ENCODE results near the gene PSRC1.
"Not testable (repeated sequence)": the region's sequence is repeated elsewhere in the genome, so short reads cannot be mapped to it uniquely, and the experiment has no call there.

PSRC1 gene

GRCh38 chr1:109296782-109297181, 13.8 kb upstream of the PSRC1 start:
- Histone ChIP-seq H3K4me3 (no peak overlapping the region), H3K27ac (no peak overlapping the region), H3K9ac (no peak overlapping the region), H4K20me1 (no peaks in the 10 kb centered on the region), H3K27me3 (no peaks in the 10 kb centered on the region), H3K9me3 (no peaks in the 10 kb centered on the region), H3K4me1 (peaks cover 10% of the 10 kb centered on the region), H3K4me2 (no peak overlapping the region), H3K36me3 (no peaks in the 10 kb centered on the region)
- TF ChIP-seq Cebpa-rat (IDR thresholded peaks at IDR 0.05), result no peak

GRCh38 chr1:109295712-109296415, 12.9 kb upstream of the PSRC1 start:
- Histone ChIP-seq H3K4me1 (peaks cover 10% of the 10 kb centered on the region), H3K27me3 (no peaks in the 10 kb centered on the region), H3K9ac (no peak overlapping the region), H4K20me1 (no peaks in the 10 kb centered on the region), H3K36me3 (no peaks in the 10 kb centered on the region), H3K27ac (no peak overlapping the region), H3K4me2 (no peak overlapping the region), H3K4me3 (no peak overlapping the region), H3K9me3 (no peaks in the 10 kb centered on the region)
- TF ChIP-seq Cebpa-rat (IDR thresholded peaks at IDR 0.05), result no peak

- H3K9ac ChIP-seq, result no peak overlapping the region
- no peaks in the 10 kb centered on the region for H3K27me3 ChIP-seq
- H3K36me3 ChIP-seq, result no peaks in the 10 kb centered on the region
- H3K9me3 ChIP-seq, result no peaks in the 10 kb centered on the region
- no peak overlapping the region for H3K4me3 ChIP-seq
- H3K4me2 ChIP-seq, result peak overlapping the region; percentile 46
- no peaks in the 10 kb centered on the region for H4K20me1 ChIP-seq
- H3K27ac ChIP-seq, result no peak overlapping the region
- TF ChIP-seq Cebpa-rat (IDR thresholded peaks at IDR 0.05), result no peak
- peaks cover 10% of the 10 kb centered on the region for H3K4me1 ChIP-seq
Observed at GRCh38 chr1:109294481-109294880, 11.5 kb upstream of the PSRC1 start.

GRCh38 chr1:109293026-109293425, 10.1 kb upstream of the PSRC1 start:
- Histone ChIP-seq H3K36me3 (no peaks in the 10 kb centered on the region), H4K20me1 (no peaks in the 10 kb centered on the region), H3K9me3 (no peaks in the 10 kb centered on the region), H3K9ac (no peak overlapping the region), H3K27ac (no peak overlapping the region), H3K4me2 (no peak overlapping the region), H3K4me1 (peaks cover 10% of the 10 kb centered on the region), H3K27me3 (no peaks in the 10 kb centered on the region), H3K4me3 (no peak overlapping the region)
- TF ChIP-seq Cebpa-rat (IDR thresholded peaks at IDR 0.05), result no peak

GRCh38 chr1:109292364-109292763, 9.4 kb upstream of the PSRC1 start:
- Histone ChIP-seq H3K27me3 (no peaks in the 10 kb centered on the region), H4K20me1 (no peaks in the 10 kb centered on the region), H3K9ac (no peak overlapping the region), H3K4me1 (peaks cover 10% of the 10 kb centered on the region), H3K4me3 (no peak overlapping the region), H3K36me3 (no peaks in the 10 kb centered on the region), H3K4me2 (no peak overlapping the region), H3K9me3 (no peaks in the 10 kb centered on the region), H3K27ac (no peak overlapping the region)
- TF ChIP-seq Cebpa-rat (IDR thresholded peaks at IDR 0.05), result no peak

GRCh38 chr1:109290998-109291397, 8.1 kb upstream of the PSRC1 start:
- Histone ChIP-seq H3K9ac (no peak overlapping the region), H3K27ac (no peak overlapping the region), H3K4me3 (no peak overlapping the region), H3K4me1 (peaks cover 10% of the 10 kb centered on the region), H3K9me3 (no peaks in the 10 kb centered on the region), H4K20me1 (no peaks in the 10 kb centered on the region), H3K4me2 (no peak overlapping the region), H3K27me3 (no peaks in the 10 kb centered on the region), H3K36me3 (no peaks in the 10 kb centered on the region)
- no peak for TF ChIP-seq Cebpa-rat (IDR thresholded peaks at IDR 0.05)

- Histone ChIP-seq H3K4me2 (no peak overlapping the region), H3K36me3 (no peaks in the 10 kb centered on the region), H3K4me3 (no peak overlapping the region)
Observed at GRCh38 chr1:109290137-109290536, 7.2 kb upstream of the PSRC1 start.

GRCh38 chr1:109286762-109287161, 3.8 kb upstream of the PSRC1 start:
- not testable (repeated sequence) for H4K20me1 ChIP-seq, H3K4me2 ChIP-seq, H3K27me3 ChIP-seq, H3K4me3 ChIP-seq, H3K9ac ChIP-seq, H3K27ac ChIP-seq, H3K36me3 ChIP-seq, H3K9me3 ChIP-seq
- peaks cover 22% of the 10 kb centered on the region for H3K4me1 ChIP-seq

More at GRCh38 chr1:109290137-109290536, 7.2 kb upstream of the PSRC1 start:
- Histone ChIP-seq H3K9ac (no peak overlapping the region), H3K9me3 (no peaks in the 10 kb centered on the region), H4K20me1 (no peaks in the 10 kb centered on the region), H3K27ac (no peak overlapping the region), H3K4me1 (peaks cover 8% of the 10 kb centered on the region), H3K27me3 (no peaks in the 10 kb centered on the region)
- no peak for TF ChIP-seq Cebpa-rat (IDR thresholded peaks at IDR 0.05)

GRCh38 chr1:109283748-109284600, 1.0 kb upstream of the PSRC1 start:
- Histone ChIP-seq H3K27me3 (no peaks in the 10 kb centered on the region), H3K27ac (peak overlapping the region; percentile 85), H3K9ac (peak overlapping the region; percentile 74), H3K36me3 (peaks cover 16% of the 10 kb centered on the region), H3K4me2 (peak overlapping the region; percentile 97), H4K20me1 (no peaks in the 10 kb centered on the region), H3K9me3 (no peaks in the 10 kb centered on the region), H3K4me3 (peak overlapping the region; percentile 73), H3K4me1 (peaks cover 40% of the 10 kb centered on the region)
- no peak for TF ChIP-seq Cebpa-rat (IDR thresholded peaks at IDR 0.05)

GRCh38 chr1:109282497-109282951, 421 bp downstream of the PSRC1 start:
- no peaks in the 10 kb centered on the region for H3K9me3 ChIP-seq
- peaks cover 40% of the 10 kb centered on the region for H3K4me1 ChIP-seq
- peak overlapping the region; percentile 85; the same call in 1 of the 2 replicates for H3K27ac ChIP-seq
- peak overlapping the region; percentile 73 for H3K4me3 ChIP-seq
- no peaks in the 10 kb centered on the region for H4K20me1 ChIP-seq
- H3K4me2 ChIP-seq, result peak overlapping the region; percentile 97
- H3K36me3 ChIP-seq, result peaks cover 30% of the 10 kb centered on the region
- no peak for TF ChIP-seq Cebpa-rat (IDR thresholded peaks at IDR 0.05)
- H3K27me3 ChIP-seq, result no peaks in the 10 kb centered on the region
- H3K9ac ChIP-seq, result peak overlapping the region; percentile 74

Data from BLaER1 (cell line).